ENCODE data around the gene ATXN2L.

ATXN2L gene

DNA sequence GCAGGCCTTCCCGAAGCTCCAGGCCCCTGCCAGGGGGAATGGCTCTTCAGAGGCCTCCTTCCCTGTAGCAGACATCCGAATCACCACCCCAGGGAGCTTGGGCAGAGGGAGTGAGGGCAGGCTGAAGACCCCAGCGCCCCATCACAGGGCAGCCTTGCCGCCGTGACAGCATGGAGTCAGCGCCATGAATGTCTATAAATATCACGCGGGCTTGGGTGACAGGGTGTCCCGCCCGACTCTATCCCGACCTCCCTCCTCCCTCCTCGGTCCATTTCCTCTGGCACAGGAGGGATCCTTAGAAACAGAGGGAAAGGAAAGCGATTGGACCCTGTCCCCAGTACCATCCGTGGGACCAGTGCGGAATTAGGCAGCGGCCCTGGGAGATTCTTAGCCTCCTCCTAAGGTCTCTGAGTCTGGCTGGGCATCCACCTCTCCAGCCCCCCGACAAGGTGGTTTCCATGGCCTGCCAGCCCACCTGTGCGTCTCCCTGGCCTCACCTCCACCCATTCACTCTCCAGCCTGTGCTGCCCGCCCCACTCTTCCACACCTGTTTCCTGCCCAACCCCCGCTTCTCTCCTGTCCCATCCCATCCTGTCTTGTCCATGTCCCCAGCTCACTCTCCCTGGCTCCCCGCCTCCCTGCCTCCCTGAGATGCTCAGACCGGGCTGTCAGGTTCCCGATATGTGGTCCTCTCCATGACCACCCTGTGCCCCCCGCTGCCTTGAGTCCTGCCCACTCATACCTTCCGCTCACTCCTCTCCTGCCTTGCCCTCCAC is 60.6 kb downstream of the ATXN2L start:
- DNase-seq (ENCODE audit: low read depth in 2 of 2, low spot score in 1 of 2): no peak

DNA sequence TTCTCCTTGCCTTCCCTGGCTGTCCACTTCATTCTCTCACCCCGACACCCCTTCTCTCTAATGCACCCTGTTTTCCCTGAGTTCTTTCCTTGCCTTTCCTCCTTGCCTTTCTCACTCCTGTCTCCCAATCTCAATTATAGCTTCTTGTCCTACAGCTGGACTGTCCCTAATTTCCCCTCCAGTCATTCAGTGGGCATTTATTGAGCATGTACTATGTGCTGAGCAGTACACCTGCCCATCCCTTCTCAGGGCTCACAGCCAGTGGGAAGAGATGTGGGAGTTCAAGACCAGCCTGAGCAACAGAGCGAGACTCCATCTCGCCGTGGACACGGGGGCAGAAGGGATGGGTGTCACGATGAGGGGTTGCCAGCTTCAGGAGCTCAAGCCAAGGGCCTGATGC is 61.2 kb downstream of the ATXN2L start:
- DNase-seq (ENCODE audit: low read depth in 2 of 2, low spot score in 1 of 2): no peak

Data from stimulated activated CD8-positive, alpha-beta memory T cell treated with anti-CD3 and anti-CD28 coated beads, Interleukin-4, amount 100 ng/mL, for 4 hours (primary cell).